Calu3 (cell line): Measurements from ENCODE around the gene TUBB4A. TPM values are rescaled to one million over a fixed set of nuclear protein-coding genes. Genes with fewer than 3 reads are reported as not detected.

Experiments used
- BruUV-seq: library from RNA; stranded (reverse); fragments of 400-500 nt; replicated peaks from 2 replicates; lab custom pipeline; 2021; lab: Mats Ljungman, UMichigan
- CTCF ChIA-PET: fragments of 300-600 bp; sonication (Branson Sonifier 250); formaldehyde crosslinking; loops from one replicate; lab custom pipeline; 2022; ENCODE audit warnings: antibody characterized with exemption; lab: Charles Lee
- DNase-seq: peaks from one replicate; pipeline ENCODE4 v3.0.0; 2022
- H3K27ac Mint-ChIP-seq: one replicate; pipeline ENCODE4 v1.8.0; 2022; ENCODE audit warnings: mixed read lengths; ENCODE audit not compliant: unreplicated experiment
- H3K27me3 Mint-ChIP-seq: one replicate; pipeline ENCODE4 v1.8.0; 2022; ENCODE audit warnings: mixed read lengths; ENCODE audit not compliant: unreplicated experiment
- H3K36me3 Mint-ChIP-seq: one replicate; pipeline ENCODE4 v1.8.0; 2022; ENCODE audit warnings: mild to moderate bottlenecking, moderate library complexity, mixed read lengths; ENCODE audit not compliant: insufficient read depth, unreplicated experiment
- H3K4me1 Mint-ChIP-seq: one replicate; pipeline ENCODE4 v1.8.0; 2022; ENCODE audit warnings: mild to moderate bottlenecking, low read depth, mixed read lengths; ENCODE audit not compliant: unreplicated experiment
- H3K4me3 Mint-ChIP-seq: one replicate; pipeline ENCODE4 v1.8.0; 2022; ENCODE audit warnings: mild to moderate bottlenecking, low read depth, moderate library complexity, mixed read lengths; ENCODE audit not compliant: unreplicated experiment
- H3K9me3 Mint-ChIP-seq: one replicate; pipeline ENCODE4 v1.8.0; 2022; ENCODE audit warnings: low read depth, mixed read lengths; ENCODE audit not compliant: unreplicated experiment
- intact Hi-C: fragments of 100-400 bp; cut with micrococcal nuclease; formaldehyde crosslinking; loops from one replicate; pipeline ENCODE4 v1.10.0; 2022; ENCODE audit not compliant: unreplicated experiment
- total RNA-seq: library from RNA; stranded (reverse); gene quantifications from 2 replicates; pipeline ENCODE4 v1.2.3, GENCODE V29; 2022
- TF ChIP-seq, protein P1 (sequence below): fragments of 200-600 bp; IDR thresholded peaks from one replicate; pipeline ENCODE4 v1.8.0; 2022; ENCODE audit warnings: antibody characterized with exemption; ENCODE audit not compliant: unreplicated experiment

TUBB4A gene
- total RNA-seq, 1 experiment from 2014 or later: 1.4 TPM

GRCh38 chr19:6499052-6499790 is 2.9 kb downstream of the TUBB4A start:
- TF ChIP-seq, protein P1, sequence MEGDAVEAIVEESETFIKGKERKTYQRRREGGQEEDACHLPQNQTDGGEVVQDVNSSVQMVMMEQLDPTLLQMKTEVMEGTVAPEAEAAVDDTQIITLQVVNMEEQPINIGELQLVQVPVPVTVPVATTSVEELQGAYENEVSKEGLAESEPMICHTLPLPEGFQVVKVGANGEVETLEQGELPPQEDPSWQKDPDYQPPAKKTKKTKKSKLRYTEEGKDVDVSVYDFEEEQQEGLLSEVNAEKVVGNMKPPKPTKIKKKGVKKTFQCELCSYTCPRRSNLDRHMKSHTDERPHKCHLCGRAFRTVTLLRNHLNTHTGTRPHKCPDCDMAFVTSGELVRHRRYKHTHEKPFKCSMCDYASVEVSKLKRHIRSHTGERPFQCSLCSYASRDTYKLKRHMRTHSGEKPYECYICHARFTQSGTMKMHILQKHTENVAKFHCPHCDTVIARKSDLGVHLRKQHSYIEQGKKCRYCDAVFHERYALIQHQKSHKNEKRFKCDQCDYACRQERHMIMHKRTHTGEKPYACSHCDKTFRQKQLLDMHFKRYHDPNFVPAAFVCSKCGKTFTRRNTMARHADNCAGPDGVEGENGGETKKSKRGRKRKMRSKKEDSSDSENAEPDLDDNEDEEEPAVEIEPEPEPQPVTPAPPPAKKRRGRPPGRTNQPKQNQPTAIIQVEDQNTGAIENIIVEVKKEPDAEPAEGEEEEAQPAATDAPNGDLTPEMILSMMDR: no peak
- Mint-ChIP-seq H3K36me3 (peaks cover 4% of the 10 kb centered on the region), H3K27ac (no peak overlapping the region), H3K4me3 (no peak overlapping the region), H3K4me1 (no peaks in the 10 kb centered on the region), H3K9me3 (no peaks in the 10 kb centered on the region), H3K27me3 (peaks cover 33% of the 10 kb centered on the region)
- intact Hi-C loops: no loop called here
- CTCF ChIA-PET: interaction anchor here (0.7 to 1.2 kb wide), 2 partner anchors 8 to 105 kb away, joined by 3 to 4 read pairs; no protein-coding TSS in a partner anchor
- no TSS peak for BruUV-seq
- DNase-seq: no peak

DNA sequence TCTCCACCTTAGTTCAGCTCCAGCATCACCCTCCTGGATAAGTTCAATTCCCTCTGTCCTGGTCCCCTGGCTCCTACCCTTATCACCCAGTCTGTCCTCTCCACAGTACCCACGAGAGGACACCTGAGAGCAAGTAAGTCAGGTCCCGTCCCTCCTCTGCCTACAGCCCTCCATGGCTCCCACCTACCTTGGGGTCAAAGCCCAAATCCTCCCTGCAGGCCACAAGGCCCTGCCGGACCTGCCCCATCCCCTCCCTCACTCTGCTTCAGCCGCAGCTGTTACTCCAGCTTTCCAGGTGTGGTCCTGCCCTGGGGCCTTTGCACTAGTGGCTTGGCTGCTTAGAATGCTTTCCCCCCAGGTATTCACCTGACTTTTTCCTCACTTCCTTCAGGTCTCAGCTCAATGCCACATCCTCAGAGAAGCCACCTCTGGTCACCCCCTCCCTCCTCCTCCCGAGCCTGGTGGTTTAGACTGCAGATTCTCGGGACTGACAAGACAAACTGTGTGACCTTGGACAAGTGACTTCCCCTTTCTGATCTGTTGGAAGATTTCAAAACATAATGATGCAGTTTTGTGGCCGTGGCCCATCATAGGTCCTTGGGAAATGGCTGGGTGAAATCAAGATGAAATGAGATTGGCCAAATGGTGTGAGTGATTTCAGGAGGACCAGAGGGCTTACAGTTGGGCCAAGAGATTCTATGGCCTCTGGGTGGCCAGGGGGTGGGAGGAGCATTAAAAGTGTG is 3.6 kb downstream of the TUBB4A start:
- CTCF ChIA-PET: no interaction called here
- peaks cover 33% of the 10 kb centered on the region for H3K27me3 Mint-ChIP-seq
- H3K36me3 Mint-ChIP-seq: peaks cover 4% of the 10 kb centered on the region
- no peaks in the 10 kb centered on the region for H3K4me1 Mint-ChIP-seq
- TF ChIP-seq, protein P1: no peak
- no peak for DNase-seq
- BruUV-seq: no TSS peak
- intact Hi-C loops: no loop called here
- no peak overlapping the region for H3K27ac Mint-ChIP-seq
- no peaks in the 10 kb centered on the region for H3K9me3 Mint-ChIP-seq
- H3K4me3 Mint-ChIP-seq: no peak overlapping the region

DNA sequence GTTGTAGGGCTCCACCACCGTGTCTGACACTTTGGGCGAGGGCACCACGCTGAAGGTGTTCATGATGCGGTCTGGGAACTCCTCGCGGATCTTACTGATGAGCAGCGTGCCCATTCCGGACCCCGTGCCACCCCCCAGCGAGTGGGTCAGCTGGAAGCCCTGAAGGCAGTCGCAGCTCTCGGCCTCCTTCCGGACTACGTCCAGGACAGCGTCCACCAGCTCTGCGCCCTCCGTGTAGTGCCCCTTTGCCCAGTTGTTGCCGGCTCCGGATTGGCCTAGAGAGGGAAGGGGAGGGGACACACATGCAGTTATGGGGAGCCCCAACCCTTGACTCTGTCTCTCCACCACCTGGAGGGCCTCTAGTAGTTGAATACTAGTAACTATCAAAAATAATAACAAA is 6.2 kb downstream of the TUBB4A start:
- CTCF ChIA-PET: no interaction called here
- no peaks in the 10 kb centered on the region for H3K4me1 Mint-ChIP-seq
- DNase-seq: no peak
- H3K4me3 Mint-ChIP-seq: no peak overlapping the region
- intact Hi-C loops: no loop called here
- H3K27me3 Mint-ChIP-seq: peaks cover 21% of the 10 kb centered on the region
- BruUV-seq: no TSS peak
- H3K9me3 Mint-ChIP-seq: peaks cover 3% of the 10 kb centered on the region
- no peak overlapping the region for H3K27ac Mint-ChIP-seq
- TF ChIP-seq, protein P1: no peak
- H3K36me3 Mint-ChIP-seq: no peaks in the 10 kb centered on the region

DNA sequence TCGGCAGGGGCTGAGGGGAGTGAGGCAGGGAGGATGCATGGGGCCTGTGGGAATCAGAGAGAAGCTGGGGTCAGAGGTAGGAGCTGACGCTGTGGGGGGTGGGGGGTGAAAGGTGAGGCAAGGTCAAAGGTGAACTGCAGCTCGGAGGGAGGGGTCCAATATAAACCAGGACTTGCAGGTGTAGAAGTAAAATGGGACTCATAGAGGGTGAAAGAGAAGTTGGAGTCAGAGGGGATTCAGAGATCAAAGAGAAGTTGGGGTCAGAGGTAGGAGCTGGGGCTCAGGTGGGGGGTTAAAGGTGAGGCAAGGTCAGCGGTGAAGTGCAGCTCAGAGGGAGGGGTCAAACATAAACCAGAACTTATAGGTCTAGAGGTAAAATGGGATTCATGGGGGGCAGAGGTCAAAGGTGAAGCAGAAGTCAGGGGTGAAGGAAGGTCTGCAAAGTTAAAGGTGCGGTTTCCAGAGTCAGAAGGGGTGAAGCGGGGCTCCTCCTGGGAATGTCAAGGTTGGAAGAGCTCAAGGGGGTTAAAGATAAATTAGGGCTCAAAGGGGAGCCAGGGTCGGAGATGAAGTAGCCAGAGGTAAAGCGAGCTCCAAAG is 7.6 kb downstream of the TUBB4A start:
- CTCF ChIA-PET: no interaction called here
- Mint-ChIP-seq H3K27ac (no peak overlapping the region), H3K36me3 (no peaks in the 10 kb centered on the region), H3K4me1 (no peaks in the 10 kb centered on the region), H3K27me3 (peaks cover 26% of the 10 kb centered on the region), H3K9me3 (peaks cover 3% of the 10 kb centered on the region), H3K4me3 (no peak overlapping the region)
- BruUV-seq: no TSS peak
- no peak for DNase-seq
- intact Hi-C loops: no loop called here
- TF ChIP-seq, protein P1: no peak
